CD4-positive, alpha-beta T cell treated with Interleukin-17A for 1 hour (primary cell): Measurements from ENCODE around the gene SLAMF9.
"Not testable (repeated sequence)": the region's sequence is repeated elsewhere in the genome, so short reads cannot be mapped to it uniquely, and the experiment has no call there.

Experiments
- DNase-seq: peaks from one replicate; pipeline ENCODE4 v3.0.0-alpha.2; 2020

SLAMF9 gene

DNA sequence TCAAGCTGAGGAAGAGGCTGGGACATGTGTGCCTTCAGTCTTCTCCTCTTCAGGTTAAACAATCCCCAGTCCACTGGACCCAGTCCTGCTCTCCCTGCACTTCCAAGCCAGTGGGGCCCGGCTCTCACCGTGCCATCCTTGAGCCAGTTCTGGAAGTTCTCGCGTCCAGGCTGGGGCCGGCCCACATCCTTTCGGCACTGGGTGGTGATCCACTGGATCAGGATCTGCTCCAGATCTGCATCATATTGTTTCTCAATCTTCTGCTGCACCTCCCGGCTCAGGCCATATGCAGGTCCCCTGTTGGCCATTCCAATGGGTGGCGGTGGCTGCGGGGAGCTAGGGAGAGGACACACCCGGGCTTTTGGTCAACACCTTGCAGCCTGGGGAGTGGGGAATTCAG is 33.8 kb downstream of the SLAMF9 start:
- no peak for DNase-seq

DNA sequence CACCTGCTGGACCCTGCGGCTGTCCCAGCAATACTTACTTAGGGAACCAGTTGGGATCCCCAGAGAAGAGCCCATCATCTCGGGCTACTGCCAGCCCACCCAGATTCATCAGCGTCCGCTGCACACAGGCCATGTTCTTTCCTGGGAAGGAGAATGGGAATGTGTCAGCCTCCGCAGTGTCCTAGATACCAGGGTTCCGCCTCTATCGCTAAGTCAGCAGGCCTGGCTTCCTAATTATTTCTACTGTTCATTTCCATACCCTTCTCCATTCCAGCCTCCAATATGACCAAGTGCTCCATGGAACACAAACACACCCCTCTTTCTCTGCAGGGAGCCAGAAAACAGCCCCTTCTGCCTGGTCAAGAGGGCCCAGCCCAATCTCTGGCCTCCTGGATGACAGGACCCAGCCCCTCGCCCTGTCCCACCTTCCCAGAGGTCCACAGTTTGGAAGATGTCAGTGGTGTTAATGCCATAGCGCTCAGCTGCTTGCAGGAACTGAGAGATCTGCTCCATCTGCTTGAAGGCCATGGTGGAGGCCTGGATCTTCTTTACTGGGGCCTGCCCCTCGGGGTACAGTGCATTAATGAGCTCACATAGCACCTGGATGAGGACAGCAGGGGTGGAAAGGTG is 34.7 kb downstream of the SLAMF9 start:
- DNase-seq = no peak

- DNase-seq = no peak
Observed at GRCh38 chr1:159918352-159919200, 35.5 kb downstream of the SLAMF9 start.

- no peak for DNase-seq
Observed at GRCh38 chr1:159917533-159918351, 36.3 kb downstream of the SLAMF9 start.

GRCh38 chr1:159916242-159917051 is 37.6 kb downstream of the SLAMF9 start:
- peak; percentile 25 for DNase-seq

GRCh38 chr1:159915571-159916241 is 38.3 kb downstream of the SLAMF9 start:
- peak; percentile 28 for DNase-seq

DNA sequence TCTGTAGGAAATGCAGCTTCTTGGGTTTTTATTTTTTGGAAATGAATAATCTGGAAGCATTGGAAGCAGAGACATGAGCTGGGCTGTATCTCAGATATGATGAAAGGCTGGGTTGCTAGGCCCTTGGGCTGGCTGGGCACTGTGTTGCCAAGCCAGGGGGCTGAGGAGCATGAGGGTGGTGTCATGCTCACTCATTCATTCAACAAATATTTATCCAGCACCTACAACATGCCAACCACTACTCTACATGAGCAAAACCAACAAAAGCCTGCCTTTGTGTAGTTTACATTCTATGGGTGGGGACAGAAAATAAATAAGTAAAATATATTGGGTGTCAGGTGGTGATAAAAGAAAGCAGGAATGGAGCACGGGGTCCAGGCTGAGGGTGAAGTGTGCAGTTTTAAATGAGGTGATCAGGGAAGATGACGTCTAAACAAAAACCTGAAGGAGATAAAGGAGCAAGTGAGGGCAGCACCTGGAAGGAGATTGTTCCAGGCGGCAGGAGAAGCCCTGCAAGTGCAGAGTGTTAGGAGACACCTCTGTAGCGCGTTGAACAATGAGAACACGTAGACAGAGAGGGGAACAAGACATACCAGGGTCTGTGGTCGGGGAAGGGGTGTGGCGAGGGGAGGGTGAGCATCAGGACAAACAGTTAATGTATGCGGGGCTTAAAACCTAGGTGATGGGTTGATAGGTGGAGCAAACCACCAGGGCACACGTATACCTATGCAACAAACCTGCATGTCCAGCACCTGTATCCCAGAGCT is 39.6 kb downstream of the SLAMF9 start:
- DNase-seq = peak; percentile 26

- DNase-seq = peak; percentile 34
Observed at GRCh38 chr1:159913451-159914192, 40.4 kb downstream of the SLAMF9 start.

DNA sequence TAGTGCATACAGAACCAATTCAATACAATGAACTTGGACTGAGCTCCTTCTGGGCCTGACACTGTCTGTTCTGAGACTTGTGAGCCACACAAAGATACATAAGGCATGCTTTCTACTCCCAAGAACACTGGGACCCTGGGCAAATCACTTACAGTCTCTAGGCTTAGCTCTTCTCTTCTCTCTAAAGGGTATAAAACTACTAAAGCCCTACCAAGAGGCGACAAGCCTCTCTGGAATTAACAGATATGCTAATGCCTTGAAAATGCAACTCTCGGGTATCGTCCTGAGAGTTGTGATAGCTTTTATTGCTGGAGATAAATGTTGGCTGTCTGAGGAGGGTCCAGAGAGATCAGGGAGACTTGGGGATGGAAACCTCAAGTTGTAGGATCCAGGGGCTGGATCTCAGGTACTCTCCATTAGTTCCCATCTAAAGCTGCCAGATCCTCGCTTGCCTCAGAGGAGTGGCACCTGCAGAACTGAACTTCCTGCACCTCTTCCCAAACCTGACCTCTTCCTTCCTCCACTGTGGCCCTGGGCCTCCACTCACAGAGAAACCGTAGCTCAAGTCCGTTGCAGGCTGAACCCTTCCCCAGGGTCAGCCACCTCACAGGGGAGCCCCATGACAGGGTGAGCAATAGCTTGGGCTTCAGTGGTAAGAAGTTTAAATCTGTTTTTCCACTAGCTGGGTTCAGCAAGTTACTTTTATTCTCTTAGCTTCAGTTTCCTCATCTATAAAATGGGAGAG is 42.5 kb downstream of the SLAMF9 start:
- peak; percentile 39 for DNase-seq

GRCh38 chr1:159908031-159908940 is 45.8 kb downstream of the SLAMF9 start:
- DNase-seq = no peak

- no peak for DNase-seq
Observed at GRCh38 chr1:159906960-159907359, 47.1 kb downstream of the SLAMF9 start.

- not testable (repeated sequence) for DNase-seq
Observed at GRCh38 chr1:159904036-159904435, 50.0 kb downstream of the SLAMF9 start.

GRCh38 chr1:159902541-159902940 is 51.5 kb downstream of the SLAMF9 start:
- DNase-seq = no peak
